IMR-90 (cell line): Measurements from ENCODE around the gene DYNC1LI2. TPM values are rescaled to one million over a fixed set of nuclear protein-coding genes. Genes with fewer than 3 reads are reported as not detected.

ENCODE experiments used
- polyA plus RNA-seq, 3 experiments: library from polyadenylated mRNA; depleted of rRNA; stranded (reverse); fragments of >200 nt; gene quantifications; 2 replicates each; pipeline ENCODE4 v1.2.3, GENCODE V29; 2012; ENCODE audit warnings: low replicate concordance in 1 of 3
- total RNA-seq: library from RNA; depleted of rRNA; stranded (reverse); fragments of >200 nt; gene quantifications from 2 replicates; pipeline ENCODE4 v1.2.3, GENCODE V29; 2012; rRNA removed

The DYNC1LI2 gene
- total and polyA plus RNA-seq, 2 of the 4 experiments (the other 2 are of a cell fraction): 65.3 to 88.4 TPM

Other genes starting within 250 kb of the DYNC1LI2 start
- 16.5 and 20.0 TPM in 2 replicates for gene TK2, start 201.5 kb downstream of the DYNC1LI2 start, total RNA-seq
- gene TK2, start 201.5 kb downstream of the DYNC1LI2 start, polyA plus RNA-seq (2012; rRNA removed): 12.6 and 14.7 TPM in 2 replicates
- 60.8 and 66.7 TPM in 2 replicates for gene CKLF, start 199.0 kb downstream of the DYNC1LI2 start, total RNA-seq
- gene CKLF, start 199.0 kb downstream of the DYNC1LI2 start, polyA plus RNA-seq (2012; rRNA removed): 92.2 and 102 TPM in 2 replicates
- gene CMTM1, start 185.2 kb downstream of the DYNC1LI2 start, total RNA-seq: 0.54 and 1.7 TPM in 2 replicates
- 1.8 and 2.1 TPM in 2 replicates for gene CMTM1, start 185.2 kb downstream of the DYNC1LI2 start, polyA plus RNA-seq (2012; rRNA removed)
- not detected in 2 replicates for gene CMTM2, start 172.1 kb downstream of the DYNC1LI2 start, total RNA-seq
- not detected in 2 replicates for gene CMTM2, start 172.1 kb downstream of the DYNC1LI2 start, polyA plus RNA-seq (2012; rRNA removed)
- 4.5 and 4.7 TPM in 2 replicates for gene CMTM3, start 146.9 kb downstream of the DYNC1LI2 start, total RNA-seq
- gene CMTM3, start 146.9 kb downstream of the DYNC1LI2 start, polyA plus RNA-seq (2012; rRNA removed): 34.6 and 35.5 TPM in 2 replicates
- gene CMTM4, start 54.9 kb downstream of the DYNC1LI2 start, total RNA-seq: 14.5 and 15.8 TPM in 2 replicates
- gene CMTM4, start 54.9 kb downstream of the DYNC1LI2 start, polyA plus RNA-seq (2012; rRNA removed): 8.3 and 9.0 TPM in 2 replicates
- under 0.01 TPM in 1 of 2 replicates, not detected in the other for gene TERB1, start 50.0 kb upstream of the DYNC1LI2 start, total RNA-seq
- not detected in 2 replicates for gene TERB1, start 50.0 kb upstream of the DYNC1LI2 start, polyA plus RNA-seq (2012; rRNA removed)
- gene NAE1, start 79.4 kb upstream of the DYNC1LI2 start, total RNA-seq: 36.7 and 49.4 TPM in 2 replicates
- gene NAE1, start 79.4 kb upstream of the DYNC1LI2 start, polyA plus RNA-seq (2012; rRNA removed): 25.7 and 33.0 TPM in 2 replicates
- not detected in 2 replicates for gene CA7, start 92.8 kb upstream of the DYNC1LI2 start, total RNA-seq
- gene CA7, start 92.8 kb upstream of the DYNC1LI2 start, polyA plus RNA-seq (2012; rRNA removed): not detected in 2 replicates
- gene PDP2, start 128.9 kb upstream of the DYNC1LI2 start, total RNA-seq: 12.5 and 16.8 TPM in 2 replicates
- 5.3 and 5.7 TPM in 2 replicates for gene PDP2, start 128.9 kb upstream of the DYNC1LI2 start, polyA plus RNA-seq (2012; rRNA removed)
- gene CDH16, start 167.3 kb upstream of the DYNC1LI2 start, total RNA-seq: not detected in 2 replicates
- not detected in 2 replicates for gene CDH16, start 167.3 kb upstream of the DYNC1LI2 start, polyA plus RNA-seq (2012; rRNA removed)
- gene RRAD, start 173.9 kb upstream of the DYNC1LI2 start, total RNA-seq: 1.3 and 1.4 TPM in 2 replicates
- gene RRAD, start 173.9 kb upstream of the DYNC1LI2 start, polyA plus RNA-seq (2012; rRNA removed): 2.1 and 2.9 TPM in 2 replicates
- gene CIAO2B, start 182.8 kb upstream of the DYNC1LI2 start, total RNA-seq: 148 and 168 TPM in 2 replicates
- 234 and 283 TPM in 2 replicates for gene CIAO2B, start 182.8 kb upstream of the DYNC1LI2 start, polyA plus RNA-seq (2012; rRNA removed)
- 11.9 and 15.1 TPM in 2 replicates for gene CES2, start 183.9 kb upstream of the DYNC1LI2 start, total RNA-seq
- 23.2 and 24.2 TPM in 2 replicates for gene CES2, start 183.9 kb upstream of the DYNC1LI2 start, polyA plus RNA-seq (2012; rRNA removed)
- under 0.01 TPM in 1 of 2 replicates, not detected in the other for gene CES3, start 209.7 kb upstream of the DYNC1LI2 start, total RNA-seq
- gene CES3, start 209.7 kb upstream of the DYNC1LI2 start, polyA plus RNA-seq (2012; rRNA removed): 0.03 and 0.06 TPM in 2 replicates
- gene CES4A, start 237.0 kb upstream of the DYNC1LI2 start, total RNA-seq: 0.72 and 0.83 TPM in 2 replicates
- 4.0 and 4.7 TPM in 2 replicates for gene CES4A, start 237.0 kb upstream of the DYNC1LI2 start, polyA plus RNA-seq (2012; rRNA removed)